Activated CD8-positive, alpha-beta memory T cell treated with anti-CD3 and anti-CD28 coated beads, Interleukin-2, amount 50 U/mL, for 1 hour (primary cell): ENCODE data around the gene DCANP1.
"Not testable (repeated sequence)": the region's sequence is repeated elsewhere in the genome, so short reads cannot be mapped to it uniquely, and the experiment has no call there.

Experiments used
- DNase-seq: peaks from one replicate; pipeline ENCODE4 v3.0.0-alpha.2; 2020; ENCODE audit errors: extremely low read depth

The DCANP1 gene, protein sequence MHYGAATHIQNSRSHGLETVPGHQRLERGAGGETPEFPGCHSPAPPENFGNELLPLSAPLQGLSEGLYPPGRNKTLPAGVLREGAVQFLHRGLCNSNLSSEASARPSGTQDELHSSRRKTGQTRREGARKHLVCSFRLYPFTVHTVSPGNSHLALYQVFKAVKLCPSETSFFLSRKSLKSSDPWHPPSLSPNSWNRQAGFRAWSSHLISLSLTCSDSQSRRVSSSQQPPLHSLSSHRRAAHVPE

DNA sequence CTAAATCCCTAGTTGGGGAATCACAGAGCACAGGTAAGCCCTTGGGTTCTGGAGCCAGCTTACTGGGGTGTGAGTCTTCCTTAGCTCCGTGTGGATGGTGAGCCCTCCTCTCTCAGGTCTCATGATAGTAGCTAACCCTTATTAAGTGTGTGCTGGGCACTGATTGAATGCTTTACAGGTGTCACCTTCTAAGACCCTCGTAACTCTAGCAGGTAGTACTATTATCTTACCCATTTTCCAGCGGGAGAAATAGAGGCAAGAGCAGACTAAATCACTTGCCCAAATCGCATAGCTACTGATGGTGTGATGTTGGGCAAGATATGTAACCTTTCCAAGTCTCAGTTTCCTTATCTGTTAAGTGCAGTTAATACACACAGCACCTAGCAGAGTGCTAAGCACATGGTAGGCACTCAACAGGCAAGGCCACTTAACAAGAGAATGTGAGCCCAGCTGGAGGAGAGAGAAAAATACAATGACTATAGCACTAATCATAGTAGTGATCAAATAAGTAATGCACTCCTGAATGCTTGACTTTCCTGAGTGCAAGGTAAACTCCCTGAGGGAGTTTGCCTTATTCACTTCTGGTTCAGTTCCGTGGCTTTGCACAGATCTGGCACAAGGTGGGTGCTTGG is at the start of gene DCANP1:
TSS of gene DCANP1 (minus strand) at position 51 of the 632 bp plus-strand sequence. CDS start 240 bp downstream, outside the sequence.
- no peak for DNase-seq

DNA sequence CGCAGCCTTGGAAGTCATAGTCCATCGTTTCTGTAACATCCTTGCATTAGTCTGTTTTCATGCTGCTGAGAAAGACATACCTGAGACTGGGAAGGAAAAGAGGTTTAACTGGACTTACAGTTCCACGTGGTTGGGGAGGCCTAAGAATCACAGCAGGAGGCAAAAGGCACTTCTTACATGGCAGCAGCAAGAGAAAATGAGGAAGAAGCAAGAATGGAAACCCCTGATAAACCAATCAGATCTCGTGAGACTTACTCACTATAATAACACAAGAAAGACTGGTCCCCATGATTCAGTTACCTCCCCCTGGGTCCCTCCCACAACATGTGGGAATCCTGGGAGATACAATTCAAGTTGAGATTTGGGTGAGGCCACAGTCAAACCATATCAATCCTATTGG is 48.4 kb upstream of the DCANP1 start:
- not testable (repeated sequence) for DNase-seq

DNA sequence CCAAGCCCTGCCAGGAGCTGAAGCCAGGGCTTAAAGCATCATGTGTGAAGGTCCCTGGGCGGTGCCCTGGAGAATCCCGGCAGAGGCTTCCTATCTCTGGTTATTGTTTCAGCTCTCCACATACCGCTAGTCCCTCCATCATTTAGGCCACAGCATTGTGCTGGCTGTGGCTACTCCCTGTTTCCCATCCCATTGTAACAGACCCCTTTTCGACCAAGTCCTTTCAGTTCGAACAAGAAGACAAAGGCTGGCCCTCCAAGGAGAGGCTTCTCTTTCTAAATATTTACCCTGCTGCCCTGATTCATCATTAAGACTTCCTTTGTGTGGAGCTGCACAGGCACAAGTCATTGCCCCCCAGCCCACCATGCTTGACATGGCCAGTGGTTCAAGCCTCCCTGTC is 47.0 kb upstream of the DCANP1 start:
- no peak for DNase-seq

DNA sequence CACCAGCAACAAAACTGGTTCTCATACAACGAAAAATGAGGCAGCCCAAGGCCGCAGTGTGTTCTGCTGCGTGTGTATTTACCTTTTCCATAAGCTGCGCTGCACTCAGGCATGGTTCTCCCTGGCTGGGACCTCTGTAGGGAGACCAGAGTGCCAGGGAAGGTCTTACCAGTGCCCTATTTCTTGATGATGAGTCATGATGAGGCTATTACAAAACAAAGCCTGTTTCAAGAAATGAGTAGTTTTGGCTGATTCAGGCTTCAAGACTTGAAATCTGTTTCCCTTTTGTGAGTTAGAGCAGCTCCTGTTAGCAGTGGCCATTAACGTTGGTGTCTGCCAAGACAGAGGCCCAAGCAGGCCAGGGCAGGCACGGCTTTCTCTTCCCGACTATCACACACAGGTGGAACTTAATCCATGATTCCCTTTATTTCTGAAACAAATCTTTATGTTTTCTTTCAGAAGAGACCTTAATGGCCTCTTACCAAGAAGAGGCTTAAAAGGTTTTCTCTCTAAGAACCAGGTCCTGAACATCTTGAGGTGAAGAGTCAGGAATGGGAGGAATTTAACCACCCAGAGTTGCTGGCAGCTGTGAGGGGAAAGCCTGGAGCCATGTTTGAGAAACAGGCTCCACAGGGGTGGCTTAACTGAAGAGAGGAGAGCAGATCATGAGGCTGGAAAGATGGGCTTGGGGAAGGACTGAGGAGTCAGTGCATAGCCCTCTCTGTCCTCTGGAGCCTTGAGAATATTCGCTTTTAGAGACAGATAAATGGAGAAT is 46.4 kb upstream of the DCANP1 start:
- DNase-seq: no peak

DNA sequence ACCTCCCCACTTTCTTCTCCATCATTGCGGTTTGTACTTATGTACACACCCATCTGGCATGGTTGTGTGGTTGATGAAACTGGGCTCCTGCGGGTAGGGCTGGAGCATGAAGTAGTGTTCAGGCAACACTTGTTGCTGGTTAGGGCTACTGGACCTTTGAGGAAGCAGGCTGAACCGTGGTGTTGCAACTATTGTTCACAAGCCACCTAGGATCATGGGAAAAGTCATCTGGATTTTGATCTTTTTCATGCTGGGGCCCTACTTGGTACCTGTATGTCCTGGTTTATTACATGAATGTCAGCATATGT is 45.1 kb upstream of the DCANP1 start:
- DNase-seq: no peak

DNA sequence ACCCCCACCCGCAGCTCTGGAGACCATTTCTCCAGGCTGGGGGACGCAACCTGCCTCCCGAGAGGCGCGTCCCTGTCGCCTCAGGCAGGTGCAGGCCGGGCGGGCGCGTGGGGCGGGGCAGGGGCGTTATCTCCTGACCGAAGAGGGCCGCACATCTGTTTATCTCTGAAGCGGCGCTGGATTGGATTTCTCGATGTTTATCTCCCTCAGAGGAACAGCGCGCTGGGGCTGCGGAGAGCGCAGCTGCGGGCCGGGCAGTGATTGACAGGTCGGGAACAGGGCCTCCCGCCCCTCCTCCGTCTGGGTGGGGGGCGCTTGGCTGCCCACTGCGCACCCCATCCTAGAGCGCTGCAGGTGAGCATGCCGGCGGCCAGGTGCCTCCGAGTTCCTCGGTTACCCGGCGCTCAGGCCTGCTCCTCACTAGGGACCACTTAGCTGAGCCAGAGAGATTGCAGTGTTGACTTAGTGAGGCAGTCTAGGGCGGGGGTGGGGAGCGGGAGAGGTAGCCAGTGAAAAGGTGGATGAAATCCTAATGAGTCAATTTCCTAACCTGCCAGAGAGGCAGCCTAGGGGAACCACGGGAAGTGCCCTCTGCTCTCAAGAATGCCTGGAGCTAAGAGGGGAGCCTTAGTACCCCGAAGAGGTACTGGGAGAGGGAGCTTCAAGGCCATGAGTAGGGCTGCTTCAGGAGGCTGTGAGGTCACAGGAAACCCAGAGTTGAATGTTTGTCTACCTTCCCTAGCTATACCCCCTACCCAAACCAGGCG is 44.6 kb upstream of the DCANP1 start:
- no peak for DNase-seq

DNA sequence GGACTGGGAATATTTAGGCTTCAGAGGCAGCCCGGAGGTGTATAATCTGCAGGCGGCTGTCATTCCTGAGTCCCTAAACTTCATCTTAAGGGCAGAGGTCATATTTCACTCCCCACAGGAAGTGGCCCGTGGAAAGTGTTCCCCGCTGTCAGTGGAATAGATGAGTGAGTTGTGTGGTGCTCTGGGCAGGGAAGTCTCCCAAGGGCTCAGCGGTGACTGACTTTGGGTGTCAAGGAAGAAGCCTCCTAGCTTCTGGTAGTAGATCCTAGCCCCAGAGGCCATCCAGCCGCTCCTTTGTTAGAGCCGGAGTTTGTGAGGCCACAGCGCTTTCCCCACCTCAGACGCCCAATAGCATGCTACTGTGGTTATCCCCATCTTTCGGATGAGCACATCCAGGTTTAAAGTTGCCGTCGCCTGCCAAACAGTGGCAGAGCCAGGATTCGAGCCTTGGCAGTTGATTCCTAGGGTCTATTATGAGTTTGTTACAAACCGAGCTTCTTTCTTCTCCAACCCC is 43.9 kb upstream of the DCANP1 start:
- no peak for DNase-seq

DNA sequence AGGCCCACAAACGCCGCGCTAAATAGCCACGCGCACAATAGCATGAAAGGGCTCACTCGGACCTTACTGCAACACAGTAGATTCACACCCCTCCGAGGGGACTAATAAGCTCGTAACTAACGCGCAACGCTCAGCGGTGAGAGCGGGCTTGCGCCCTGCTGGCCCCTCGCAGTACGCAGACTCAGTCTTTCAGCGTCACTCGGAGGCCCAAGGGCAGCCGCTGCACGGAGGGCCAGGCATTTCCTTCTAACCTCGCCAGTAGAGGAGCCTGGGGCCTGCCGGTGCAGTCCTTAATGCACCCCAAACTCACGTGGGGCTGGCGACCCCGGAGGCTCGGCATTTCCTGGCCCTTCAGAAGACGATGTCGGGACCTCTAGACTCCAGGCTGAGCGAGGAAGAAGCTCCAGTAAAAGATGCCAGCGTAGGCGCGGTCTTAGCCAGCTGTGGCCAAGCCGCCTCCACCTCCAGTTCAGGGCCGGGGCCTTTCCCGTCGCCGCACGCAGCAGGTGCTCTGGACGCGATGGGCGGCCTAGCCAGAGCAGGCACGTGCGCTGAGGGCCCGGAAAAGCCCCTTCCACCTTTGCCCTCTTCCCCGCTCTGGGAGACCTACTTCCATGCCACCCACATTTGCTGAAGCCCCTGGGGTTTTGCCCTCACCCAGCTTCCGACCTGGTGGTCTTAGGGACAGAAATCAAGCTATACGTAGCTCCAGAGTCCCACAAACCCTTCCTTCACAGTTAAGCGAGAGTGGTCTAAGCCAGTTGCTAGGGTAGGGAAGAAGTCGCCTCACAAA is 43.3 kb upstream of the DCANP1 start:
- no peak for DNase-seq

DNA sequence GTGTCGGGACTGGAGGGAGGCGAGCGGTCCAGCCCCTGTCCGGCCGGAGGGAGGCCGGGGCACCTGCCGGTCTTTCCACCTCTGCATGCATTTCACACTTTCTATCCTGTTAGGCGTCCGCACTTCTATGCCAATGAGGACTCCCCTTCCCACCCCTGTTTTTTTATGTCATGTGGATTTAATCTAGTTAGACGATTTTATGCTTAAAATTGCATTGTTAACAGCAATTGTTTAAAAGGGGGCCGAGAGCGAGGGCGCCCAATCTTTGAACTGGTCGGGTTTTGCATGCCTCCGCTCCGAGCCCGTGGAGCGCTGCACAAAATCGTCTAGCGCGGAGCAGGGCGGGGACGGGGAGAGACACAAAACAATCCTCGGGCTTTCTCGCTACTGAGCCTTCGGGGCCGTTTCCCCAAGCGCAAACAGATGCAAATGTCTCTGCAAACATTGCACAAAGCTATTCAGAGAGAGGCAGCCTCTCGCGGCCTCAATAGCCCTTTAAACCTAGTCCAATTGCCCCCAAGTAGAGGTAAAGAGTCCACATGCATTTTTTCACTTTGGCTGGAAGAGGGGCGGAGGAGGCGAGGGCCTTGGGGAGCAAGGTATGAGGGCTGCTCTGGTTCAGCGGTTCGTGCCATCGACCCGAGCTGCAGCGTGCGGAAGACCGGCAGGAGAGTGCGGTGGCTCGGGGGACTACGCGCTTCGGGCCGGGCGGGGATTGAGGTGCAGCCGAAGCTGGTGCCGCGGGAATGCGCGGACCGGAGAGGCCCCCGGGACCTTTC is 42.5 kb upstream of the DCANP1 start:
- DNase-seq: no peak

DNA sequence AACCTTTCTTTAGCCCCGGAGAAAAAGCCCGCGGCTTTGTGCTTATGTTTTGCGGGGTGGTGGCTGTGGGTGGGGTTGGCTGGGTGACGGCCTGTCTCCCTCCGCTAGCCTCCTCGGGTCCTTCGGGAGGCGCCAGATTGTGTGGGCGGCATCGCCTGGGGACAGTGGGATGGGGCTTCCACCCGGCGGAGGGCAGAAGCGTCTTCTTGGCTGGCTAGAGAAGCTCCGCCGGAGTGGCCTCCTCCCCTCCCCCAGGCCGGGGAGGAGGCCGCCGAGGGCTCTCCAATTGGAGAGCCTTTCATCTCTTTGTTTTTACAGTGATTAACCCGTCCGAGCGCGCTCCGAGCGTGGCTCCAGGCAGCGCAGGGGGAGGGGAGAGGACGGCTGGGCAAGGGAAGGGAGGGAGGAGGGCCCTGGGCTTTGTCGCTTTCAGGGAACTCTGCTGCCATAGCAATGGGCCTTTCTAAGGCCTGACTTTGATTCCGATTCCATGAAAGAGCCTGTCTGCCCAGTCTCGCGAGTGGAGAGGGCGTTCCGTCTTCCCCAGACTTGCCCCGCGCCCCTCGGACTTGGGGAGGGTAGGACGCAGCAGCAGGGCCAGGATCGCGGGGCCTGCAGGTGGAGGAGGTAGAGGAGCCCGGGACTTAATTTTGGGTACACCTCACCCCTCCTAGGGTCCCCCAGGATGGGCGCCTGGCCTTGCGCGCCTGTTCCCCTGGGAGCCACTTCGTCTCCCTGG is 41.7 kb upstream of the DCANP1 start:
- no peak for DNase-seq

DNA sequence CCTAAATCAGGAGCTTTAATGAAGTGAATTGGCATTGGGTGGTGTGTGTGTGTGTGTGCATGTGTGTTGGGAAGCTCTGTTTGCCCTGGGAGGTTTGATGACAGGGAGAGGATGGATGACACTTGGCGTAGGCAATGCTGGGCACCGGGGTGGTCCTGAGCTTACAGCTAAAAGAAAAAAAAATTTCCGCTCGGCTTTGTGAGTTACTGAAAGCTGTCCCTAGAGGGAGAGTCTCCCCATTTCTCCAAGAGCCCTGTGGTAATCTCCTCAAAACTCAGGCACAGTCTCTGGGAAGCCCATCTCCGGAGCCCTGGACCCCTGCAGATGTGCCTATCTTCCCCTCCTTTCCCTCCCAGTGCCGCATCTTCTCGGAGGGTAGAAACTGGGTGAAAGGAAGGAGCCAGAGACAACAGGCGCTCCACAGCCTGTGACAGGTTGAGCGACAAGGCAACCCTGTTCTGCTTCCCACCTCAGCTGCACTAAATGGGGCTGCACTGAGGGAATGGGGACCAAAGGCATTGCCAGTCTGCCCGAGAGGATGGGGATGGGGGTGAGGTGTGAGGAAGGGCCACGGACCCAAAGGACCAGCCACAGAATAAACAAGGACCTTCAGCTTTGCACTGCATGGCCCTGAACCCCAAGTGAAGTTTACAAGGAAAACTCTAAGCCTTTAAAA is 40.8 kb upstream of the DCANP1 start:
- DNase-seq: no peak

DNA sequence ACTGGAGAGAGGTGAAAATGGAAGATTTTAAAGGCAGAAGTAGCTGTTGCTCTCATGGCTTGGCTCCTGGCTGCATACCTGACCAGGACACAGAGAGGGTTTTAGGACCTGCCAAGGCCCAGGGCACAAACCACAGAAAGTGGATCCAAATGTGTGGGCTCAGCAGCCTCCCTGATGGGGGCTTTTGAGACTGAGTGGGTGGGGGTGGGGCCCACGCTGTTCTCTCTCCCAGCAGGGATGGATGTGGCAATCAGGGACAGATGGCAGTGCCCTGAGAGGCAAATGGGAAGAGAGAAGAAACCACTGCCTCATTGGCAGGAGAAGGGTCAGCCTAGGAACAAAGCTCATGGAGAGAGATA is 39.9 kb upstream of the DCANP1 start:
- no peak for DNase-seq

DNA sequence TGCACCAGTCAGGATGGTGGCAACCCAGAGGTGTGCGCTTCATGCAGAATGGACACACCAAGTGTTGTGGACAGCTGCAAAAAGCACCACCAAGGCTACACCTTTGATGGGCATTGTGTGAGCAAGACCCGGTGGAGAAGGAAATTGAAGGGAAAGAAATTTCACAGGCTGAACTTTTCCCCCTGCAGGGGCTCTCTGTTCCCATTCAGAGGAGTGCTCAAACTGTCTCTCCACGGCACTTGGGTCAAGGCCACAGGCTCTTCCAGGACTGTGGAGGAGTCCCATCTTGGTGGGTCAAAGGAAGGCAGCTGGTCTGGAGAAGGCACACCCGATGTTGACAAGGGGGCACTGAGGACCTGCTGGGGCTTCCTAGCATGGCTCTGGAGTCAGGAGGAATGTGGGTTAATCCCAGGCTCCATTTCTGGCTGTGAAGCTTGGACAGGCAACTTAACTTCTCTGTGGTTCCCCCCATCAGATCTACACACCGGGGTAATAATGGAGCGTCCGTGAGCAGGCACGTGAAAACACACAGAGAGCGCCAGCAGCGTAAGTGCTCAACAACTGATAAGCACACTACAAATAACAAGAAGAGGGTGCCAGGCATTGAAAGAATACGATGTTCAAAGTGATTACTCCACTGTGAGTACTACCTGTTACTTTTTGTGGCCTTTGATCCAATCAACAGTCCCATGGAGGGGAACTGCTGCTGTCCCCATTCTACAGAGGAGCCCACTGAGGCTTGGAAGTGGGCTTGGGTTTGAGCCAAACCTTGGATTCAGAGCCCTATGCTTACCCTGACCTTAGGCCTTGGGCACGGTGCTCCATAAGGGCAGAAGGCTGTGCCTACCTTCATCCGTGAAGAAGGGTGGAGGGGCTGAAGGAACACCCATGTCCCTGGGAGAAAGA is 39.2 kb upstream of the DCANP1 start:
- DNase-seq: no peak

DNA sequence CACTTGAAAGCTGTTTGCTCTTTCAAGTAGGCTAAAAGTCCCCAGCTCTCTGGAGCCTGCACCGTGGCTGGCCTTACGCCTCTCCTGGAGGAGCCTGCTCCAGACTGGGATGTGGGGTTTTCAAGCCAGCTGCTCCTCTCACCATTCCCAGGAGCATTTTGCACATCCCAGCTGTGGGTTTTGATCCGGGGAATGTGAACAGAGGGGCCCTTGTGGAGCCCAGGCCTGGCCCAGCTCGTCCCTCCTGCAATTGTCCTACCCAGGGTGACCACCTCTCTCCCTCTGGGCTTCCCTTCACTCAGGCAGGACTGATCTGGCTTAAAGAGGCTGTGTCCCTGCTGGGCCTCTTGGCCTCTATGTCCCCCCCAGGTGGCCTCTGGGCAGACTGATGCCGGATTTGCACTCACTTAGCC is 37.5 kb upstream of the DCANP1 start:
- no peak for DNase-seq

DNA sequence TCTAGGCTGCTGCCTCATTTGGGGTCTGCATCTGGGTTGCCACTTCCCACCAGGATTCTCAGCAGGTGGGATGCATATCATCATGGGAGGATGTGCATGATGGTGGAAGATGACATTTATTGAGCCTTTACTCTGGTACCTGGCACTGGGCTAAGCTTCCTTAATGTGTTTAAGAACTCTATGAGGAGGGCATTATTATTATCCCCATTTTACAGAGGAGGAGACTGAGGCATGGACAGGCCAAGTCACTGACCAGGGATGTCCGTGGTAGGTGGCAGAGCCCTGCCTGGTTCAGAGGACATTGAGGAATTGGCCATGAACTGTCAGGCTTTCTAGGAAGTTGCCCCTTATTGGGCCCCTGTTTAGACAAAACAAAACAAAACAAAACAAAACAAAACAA is 36.1 kb upstream of the DCANP1 start:
- DNase-seq: no peak

DNA sequence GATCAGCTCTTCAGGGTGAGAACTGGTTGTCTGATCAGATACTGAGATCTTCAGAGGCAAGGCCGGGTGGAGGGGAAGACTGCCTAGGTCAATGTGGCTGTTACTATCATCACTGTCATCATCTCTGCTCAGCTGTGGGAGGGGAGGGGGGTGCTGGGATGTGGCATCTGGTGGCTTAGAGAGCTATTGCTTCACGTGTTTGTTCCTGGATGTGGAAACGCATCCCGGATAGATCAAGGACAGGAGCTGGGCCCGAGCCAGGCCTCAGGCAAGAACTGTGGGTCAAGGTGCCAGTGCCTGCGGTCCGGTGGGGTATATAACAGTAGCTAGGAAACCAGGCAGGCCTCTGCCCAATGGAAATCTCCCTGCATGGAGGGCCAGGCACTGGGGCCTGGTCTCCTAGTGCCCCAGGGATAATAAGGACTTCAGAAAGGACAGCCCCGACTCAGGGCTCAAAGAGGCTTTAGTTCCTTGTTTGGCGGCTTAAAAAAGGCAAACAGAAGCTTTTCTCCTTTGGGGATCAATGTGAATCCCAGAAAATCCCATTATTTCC is 35.3 kb upstream of the DCANP1 start:
- no peak for DNase-seq

DNA sequence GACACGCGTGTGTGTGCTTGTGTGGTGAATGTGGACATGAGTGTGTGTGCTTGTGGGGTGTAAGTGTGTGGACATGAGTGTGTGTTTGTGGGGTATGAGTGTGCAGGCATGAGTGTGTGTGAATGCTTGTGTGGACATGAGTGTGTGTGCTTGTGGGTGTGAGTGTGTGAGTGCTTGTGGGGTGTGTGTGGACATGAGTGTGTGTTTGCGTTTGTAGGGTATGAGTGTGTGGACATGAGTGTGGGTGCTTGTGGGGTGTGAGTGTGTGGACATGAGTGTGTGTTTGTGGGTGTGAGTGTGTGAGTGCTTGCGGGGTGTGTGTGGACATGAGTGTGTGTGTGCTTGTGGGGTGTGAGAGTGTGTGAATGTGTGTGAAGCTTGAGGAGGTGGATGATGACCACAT is 34.8 kb upstream of the DCANP1 start:
- no peak for DNase-seq

DNA sequence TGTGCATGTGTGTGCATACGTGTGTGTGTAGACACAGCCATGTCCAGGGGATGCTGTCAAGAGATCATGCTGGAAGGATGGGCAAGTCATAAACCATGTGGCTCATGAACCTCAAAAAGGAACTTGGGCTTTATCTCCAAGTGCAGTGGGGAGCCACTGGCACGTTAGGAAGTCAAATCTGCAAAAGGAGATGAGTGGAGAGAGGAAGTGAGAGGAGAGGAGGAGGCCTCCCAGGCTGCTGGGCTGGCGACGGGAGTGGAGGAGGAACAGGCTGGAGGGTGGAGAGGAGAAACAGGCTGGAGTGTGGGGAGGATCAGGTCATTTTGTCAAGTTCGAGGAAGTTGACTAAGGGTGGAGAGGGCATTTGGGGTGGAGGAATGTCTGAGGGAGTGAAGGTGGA is 34.2 kb upstream of the DCANP1 start:
- no peak for DNase-seq
